ENCODE data around the gene RGL1. TPM values are rescaled to one million over a fixed set of nuclear protein-coding genes. Genes with fewer than 3 reads are reported as not detected.
A peak's percentile ranks its signal among the peaks of the same experiment; 100 is the strongest.
"Not testable (repeated sequence)": the region's sequence is repeated elsewhere in the genome, so short reads cannot be mapped to it uniquely, and the experiment has no call there.

The RGL1 gene
- polyA plus RNA-seq = under 1 TPM in 2 of 3 donors, not detected in 1; 0.09 to 0.20 TPM

DNA sequence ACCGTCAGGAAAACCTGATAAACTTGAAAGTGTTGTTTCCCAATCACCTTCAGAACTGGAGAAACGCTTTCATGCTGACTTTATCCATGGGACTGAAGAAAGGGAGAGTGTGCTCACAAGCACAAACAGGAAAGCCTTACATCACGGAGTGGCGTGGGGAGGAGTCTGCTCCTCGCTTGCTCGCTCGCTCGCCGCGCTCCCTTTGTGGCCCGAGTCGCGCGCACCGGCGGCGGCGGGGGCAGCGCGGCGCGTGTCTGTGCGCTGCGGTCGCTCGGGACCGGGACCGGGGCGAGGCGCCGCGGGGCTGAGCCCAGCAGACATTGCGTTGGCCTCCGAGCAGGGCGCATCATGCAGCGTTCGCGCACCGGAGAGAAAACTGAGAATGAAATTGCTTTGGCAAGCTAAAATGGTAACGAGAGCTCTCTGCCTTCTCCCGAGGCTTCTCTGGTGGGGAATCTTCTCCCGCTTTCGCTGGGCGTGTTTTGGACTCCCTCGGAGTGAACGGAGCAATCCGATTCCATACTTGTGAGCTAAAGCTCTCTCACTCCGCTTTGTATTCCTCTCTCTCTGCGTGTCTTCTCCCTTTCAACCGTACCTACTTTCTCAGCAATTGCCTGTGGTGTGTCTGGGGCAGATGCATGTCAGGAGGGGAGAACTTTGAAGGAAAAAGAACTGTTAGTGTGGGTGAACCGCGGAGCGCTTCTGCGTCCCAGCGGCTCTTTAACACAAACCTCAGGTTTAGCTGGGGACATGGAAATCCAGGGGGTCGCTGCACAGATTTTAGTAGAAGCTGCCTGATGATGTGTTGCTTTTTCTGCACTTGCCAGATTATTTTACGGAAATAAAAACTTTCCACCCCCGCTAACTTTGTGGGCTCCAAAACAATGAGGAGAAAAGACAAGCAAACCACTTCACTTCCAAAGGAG lies at the start of gene RGL1:
Gene RGL1, plus strand, starts transcription at position 205 of the 926 bp plus-strand sequence. Its CDS starts 178 bp downstream, at position 383.
- Mint-ChIP-seq H3K4me1 (peaks cover 7 to 18% of the 10 kb centered on the region in 2 donors), H3K36me3 (peaks cover 4 to 12% (median 9%) of the 10 kb centered on the region in 3 donors), H3K4me3 (peak within 1 kb of the TSS; percentile 68 to 93 (median 81)), H3K9me3 (peaks cover 6 to 30% (median 12%) of the 10 kb centered on the region in 6 donors), H3K27me3 (ENCODE audit: low read depth in 3 of 3) (peaks cover 7 to 25% (median 9%) of the 10 kb centered on the region in 3 donors), H3K27ac (peak within 1 kb of the TSS in 1 of 6 donors; percentile 28)
- peak; percentile 1 to 6 (median 4) for DNase-seq

DNA sequence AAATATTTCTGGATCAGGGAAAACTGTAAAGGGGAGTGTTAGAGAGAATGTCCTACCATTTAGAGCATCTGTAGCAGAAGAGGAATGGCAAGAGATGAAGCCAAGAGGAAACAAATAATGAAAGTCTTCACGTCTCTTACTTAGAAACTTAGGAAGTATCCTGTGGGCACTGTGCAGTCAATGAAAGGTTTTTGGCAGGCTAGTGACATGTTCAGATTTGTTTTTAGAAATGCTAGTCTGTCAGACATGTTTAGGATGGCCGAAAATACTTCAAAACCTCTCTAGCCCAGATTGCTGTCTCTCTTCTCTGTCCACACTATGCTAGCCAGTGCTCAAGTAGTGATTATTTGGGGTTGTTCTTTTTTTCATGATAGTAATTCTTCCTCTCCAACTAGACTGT lies 48.6 kb upstream of the RGL1 start:
- no peaks in the 10 kb centered on the region for H3K4me1 Mint-ChIP-seq
- DNase-seq = no peak
- H3K27me3 Mint-ChIP-seq (ENCODE audit: low read depth in 3 of 3) = peaks cover 2 to 5% (median 5%) of the 10 kb centered on the region in 3 donors
- H3K4me3 Mint-ChIP-seq = no peak overlapping the region
- no peaks in the 10 kb centered on the region for H3K36me3 Mint-ChIP-seq
- H3K9me3 Mint-ChIP-seq = peaks cover 0 to 9% (median 3%) of the 10 kb centered on the region in 6 donors
- H3K27ac Mint-ChIP-seq = no peak overlapping the region

DNA sequence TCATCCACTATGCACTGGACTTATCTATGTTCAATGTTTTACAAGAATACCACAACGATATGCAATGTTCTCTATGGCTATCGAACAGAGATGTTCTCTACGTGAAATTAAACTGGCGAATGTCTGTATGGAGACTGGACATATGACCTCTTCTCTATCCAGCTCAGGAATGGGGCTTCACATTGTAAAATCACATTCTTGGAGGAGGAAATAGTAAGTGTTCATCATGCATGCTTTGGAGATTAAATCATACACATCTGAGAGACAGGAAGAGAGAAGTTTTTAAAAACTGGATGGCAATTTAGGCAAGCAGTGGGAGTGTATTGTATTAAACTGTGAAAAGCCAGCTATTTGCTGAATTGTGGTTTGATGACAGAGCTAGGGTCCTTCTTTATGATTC lies 47.9 kb upstream of the RGL1 start:
- no peaks in the 10 kb centered on the region for H3K4me1 Mint-ChIP-seq
- H3K4me3 Mint-ChIP-seq = no peak overlapping the region
- peaks cover 0 to 9% (median 3%) of the 10 kb centered on the region in 6 donors for H3K9me3 Mint-ChIP-seq
- H3K36me3 Mint-ChIP-seq = no peaks in the 10 kb centered on the region
- no peak overlapping the region for H3K27ac Mint-ChIP-seq
- H3K27me3 Mint-ChIP-seq (ENCODE audit: low read depth in 3 of 3) = peaks cover 2 to 5% (median 5%) of the 10 kb centered on the region in 3 donors
- DNase-seq = no peak

DNA sequence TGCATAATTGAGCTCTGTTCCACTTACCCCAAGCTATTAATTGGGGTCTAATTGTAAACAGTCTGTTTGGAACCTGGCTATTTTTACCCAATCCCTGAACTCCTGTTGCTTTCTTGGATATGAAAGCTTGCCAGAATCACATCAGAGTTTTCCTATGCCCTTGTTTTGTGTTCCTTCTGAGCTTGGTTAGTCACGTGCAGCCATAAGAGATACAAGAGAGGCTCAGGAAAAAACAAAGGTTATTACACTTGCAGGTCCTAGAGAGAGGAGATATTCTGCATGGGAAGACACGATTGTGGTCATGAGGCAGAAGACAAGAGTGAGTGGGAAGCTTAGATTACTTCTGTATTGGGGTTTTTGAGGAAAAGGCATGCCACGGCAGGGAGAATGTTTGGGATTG lies 46.0 kb upstream of the RGL1 start:
- Mint-ChIP-seq H3K4me3 (no peak overlapping the region), H3K36me3 (peaks cover 1 to 4% (median 2%) of the 10 kb centered on the region in 3 donors), H3K27me3 (ENCODE audit: low read depth in 3 of 3) (peaks cover 0 to 6% (median 3%) of the 10 kb centered on the region in 3 donors), H3K27ac (no peak overlapping the region), H3K9me3 (peaks cover 2 to 13% (median 5%) of the 10 kb centered on the region in 6 donors), H3K4me1 (no peaks in the 10 kb centered on the region)
- no peak for DNase-seq

DNA sequence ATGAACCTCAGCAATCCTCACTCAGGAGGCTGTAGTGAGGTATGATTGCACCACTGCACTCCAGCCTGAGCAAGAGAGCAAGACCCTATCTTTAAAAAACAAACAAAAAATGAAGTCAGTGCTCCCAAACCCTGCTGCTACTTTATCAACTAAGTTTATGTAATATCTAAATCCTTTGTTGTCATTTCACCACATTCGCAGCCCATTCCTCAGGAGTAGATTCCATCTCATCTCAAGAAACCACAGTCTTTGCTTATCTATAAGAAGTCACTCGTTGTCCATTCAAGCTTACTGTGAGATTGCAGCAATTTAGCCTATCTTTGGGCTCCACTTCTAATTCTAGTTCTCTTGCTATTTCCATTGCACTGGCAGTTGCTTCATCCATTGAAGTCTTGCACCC lies 44.3 kb upstream of the RGL1 start:
- H3K27me3 Mint-ChIP-seq (ENCODE audit: low read depth in 3 of 3) = peaks cover 0 to 8% (median 3%) of the 10 kb centered on the region in 3 donors
- no peak overlapping the region for H3K4me3 Mint-ChIP-seq
- peaks cover 6 to 24% (median 21%) of the 10 kb centered on the region in 6 donors for H3K9me3 Mint-ChIP-seq
- H3K27ac Mint-ChIP-seq = no peak overlapping the region
- peaks cover 9 to 13% (median 9%) of the 10 kb centered on the region in 3 donors for H3K36me3 Mint-ChIP-seq
- no peak for DNase-seq
- no peaks in the 10 kb centered on the region for H3K4me1 Mint-ChIP-seq

DNA sequence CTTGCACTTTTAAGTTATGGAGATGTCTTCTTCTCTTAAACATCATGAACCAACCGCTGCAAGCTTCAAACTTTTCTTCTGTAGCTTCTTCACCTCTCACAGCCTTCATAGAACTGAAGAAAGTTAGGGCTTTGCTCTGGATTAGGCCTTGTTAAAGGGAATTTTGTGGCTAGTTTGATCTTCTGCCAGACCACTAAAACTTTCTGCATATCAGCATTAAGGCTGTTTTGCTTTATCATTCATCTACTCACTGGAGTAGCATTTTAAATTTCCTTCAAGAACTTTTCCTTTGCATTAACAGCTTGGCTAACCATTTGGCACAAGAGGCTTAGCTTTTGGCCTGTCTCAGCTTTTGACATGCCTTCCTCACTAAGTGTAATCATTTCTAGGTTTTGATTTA lies 43.0 kb upstream of the RGL1 start:
- H3K4me3 Mint-ChIP-seq = no peak overlapping the region
- peaks cover 9 to 13% (median 13%) of the 10 kb centered on the region in 3 donors for H3K36me3 Mint-ChIP-seq
- no peak overlapping the region for H3K27ac Mint-ChIP-seq
- no peak for DNase-seq
- no peaks in the 10 kb centered on the region for H3K4me1 Mint-ChIP-seq
- H3K9me3 Mint-ChIP-seq = peaks cover 6 to 24% (median 22%) of the 10 kb centered on the region in 6 donors
- peaks cover 0 to 6% (median 3%) of the 10 kb centered on the region in 3 donors for H3K27me3 Mint-ChIP-seq (ENCODE audit: low read depth in 3 of 3)

DNA sequence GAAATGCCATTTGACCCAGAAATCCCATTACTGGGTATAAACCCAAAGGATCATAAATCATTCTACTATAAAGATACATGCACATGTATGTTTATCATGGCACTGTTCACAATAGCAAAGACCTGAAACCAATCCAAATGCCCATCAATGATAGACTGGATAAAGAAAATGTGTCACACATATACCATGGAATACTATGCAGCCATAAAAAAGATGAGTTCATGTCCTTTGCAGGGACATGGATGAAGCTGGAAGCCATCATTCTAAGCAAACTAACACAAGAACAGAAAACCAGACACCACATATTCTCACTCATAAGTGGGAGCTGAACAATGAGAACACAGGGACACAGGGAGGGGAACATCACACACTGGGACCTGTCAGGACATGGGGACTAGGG lies 42.1 kb upstream of the RGL1 start:
- H3K27me3 Mint-ChIP-seq (ENCODE audit: low read depth in 3 of 3); H3K4me3 Mint-ChIP-seq; H3K4me1 Mint-ChIP-seq; DNase-seq; H3K27ac Mint-ChIP-seq: not testable (repeated sequence)
- H3K36me3 Mint-ChIP-seq = peaks cover 9 to 13% (median 13%) of the 10 kb centered on the region in 3 donors
- H3K9me3 Mint-ChIP-seq = peaks cover 6 to 24% (median 22%) of the 10 kb centered on the region in 6 donors

DNA sequence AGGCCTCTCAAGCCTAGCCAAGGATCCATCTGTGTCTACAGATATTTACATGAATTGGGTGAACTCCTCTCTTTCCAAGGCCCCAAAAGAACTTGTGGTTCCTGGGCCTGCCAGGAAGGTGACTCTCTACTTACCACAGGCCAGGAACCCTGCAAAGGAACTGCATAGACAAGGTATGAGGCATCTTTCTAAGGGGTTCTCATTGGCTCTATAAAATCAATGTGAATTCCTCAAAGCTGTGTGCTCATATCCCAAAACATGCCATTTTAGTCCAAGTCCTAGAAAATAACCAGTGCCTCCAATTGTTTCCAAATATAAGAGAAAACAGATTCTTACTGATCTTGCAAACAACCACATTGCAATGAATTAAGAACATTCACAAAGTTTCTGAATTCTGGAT lies 39.9 kb upstream of the RGL1 start:
- no peak for DNase-seq
- H3K36me3 Mint-ChIP-seq = peaks cover 9 to 13% (median 13%) of the 10 kb centered on the region in 3 donors
- H3K4me1 Mint-ChIP-seq = no peaks in the 10 kb centered on the region
- H3K27me3 Mint-ChIP-seq (ENCODE audit: low read depth in 3 of 3) = peaks cover 0 to 4% (median 0%) of the 10 kb centered on the region in 3 donors
- no peak overlapping the region for H3K27ac Mint-ChIP-seq
- peaks cover 6 to 24% (median 22%) of the 10 kb centered on the region in 6 donors for H3K9me3 Mint-ChIP-seq
- no peak overlapping the region for H3K4me3 Mint-ChIP-seq

DNA sequence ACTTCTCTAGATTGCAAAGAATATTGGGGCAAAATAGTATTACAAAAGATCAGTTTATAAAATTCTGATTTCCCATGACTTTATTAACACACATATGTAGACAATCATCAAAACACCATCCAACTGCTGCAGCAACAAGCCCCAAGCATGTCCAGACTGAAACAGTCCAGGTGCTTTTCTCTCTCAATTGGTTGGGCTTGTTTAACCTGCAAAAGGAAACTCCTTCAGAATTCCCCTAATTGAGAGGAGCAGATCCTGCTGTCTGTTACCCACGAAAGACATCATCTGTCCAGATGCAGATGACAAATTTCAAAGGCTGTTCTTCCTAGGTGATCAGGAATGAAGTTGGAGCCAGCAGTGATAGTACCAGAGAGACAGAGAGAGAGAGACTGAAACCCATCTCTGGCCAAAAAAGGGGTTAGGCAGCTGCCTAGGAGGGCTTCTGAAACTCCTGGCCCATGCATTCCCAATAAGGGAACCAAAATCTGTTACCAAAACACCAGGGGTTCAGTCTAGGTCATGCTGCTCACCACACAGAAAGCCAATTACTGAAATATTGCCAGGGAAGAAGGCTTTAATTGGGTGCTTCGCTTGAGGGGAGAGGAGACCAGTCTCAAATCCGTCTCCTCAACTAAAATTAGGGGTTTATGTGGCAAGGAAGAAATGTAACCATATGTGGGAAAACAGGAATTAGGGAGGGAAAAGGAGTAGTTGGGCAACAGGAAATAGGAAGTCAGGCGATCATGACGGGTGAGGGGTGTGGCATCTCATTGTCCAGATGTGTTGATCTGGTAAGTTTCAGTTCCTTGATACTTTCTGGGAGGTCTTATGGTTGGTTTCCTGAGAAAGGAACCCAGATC lies 34.7 kb upstream of the RGL1 start:
- H3K4me1 Mint-ChIP-seq = no peaks in the 10 kb centered on the region
- H3K9me3 Mint-ChIP-seq = peaks cover 5 to 17% (median 11%) of the 10 kb centered on the region in 6 donors
- H3K27me3 Mint-ChIP-seq (ENCODE audit: low read depth in 3 of 3) = peaks cover 2 to 4% (median 4%) of the 10 kb centered on the region in 3 donors
- no peak for DNase-seq
- H3K4me3 Mint-ChIP-seq = no peak overlapping the region
- H3K36me3 Mint-ChIP-seq = peaks cover 0 to 7% (median 4%) of the 10 kb centered on the region in 3 donors
- no peak overlapping the region for H3K27ac Mint-ChIP-seq

DNA sequence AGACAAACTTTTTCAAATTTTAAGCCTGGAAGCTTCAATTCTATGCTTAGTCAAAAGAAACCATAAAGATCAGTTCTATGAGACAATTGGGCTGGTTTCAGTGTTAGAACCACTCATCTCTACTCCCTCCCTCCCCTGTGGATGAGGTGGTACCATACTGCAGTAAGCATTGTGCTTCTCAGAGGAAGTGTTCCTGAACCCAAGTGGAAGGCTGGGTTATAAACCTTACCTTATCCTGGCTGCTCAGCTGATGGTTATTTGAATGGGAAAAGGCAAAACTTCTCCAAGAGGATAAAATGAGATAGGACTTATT lies 34.1 kb upstream of the RGL1 start:
- Mint-ChIP-seq H3K4me1 (no peaks in the 10 kb centered on the region), H3K36me3 (peaks cover 0 to 7% (median 4%) of the 10 kb centered on the region in 3 donors), H3K4me3 (no peak overlapping the region), H3K27me3 (ENCODE audit: low read depth in 3 of 3) (peaks cover 0 to 4% (median 4%) of the 10 kb centered on the region in 3 donors), H3K9me3 (peaks cover 0 to 14% (median 10%) of the 10 kb centered on the region in 6 donors), H3K27ac (no peak overlapping the region)
- no peak for DNase-seq

DNA sequence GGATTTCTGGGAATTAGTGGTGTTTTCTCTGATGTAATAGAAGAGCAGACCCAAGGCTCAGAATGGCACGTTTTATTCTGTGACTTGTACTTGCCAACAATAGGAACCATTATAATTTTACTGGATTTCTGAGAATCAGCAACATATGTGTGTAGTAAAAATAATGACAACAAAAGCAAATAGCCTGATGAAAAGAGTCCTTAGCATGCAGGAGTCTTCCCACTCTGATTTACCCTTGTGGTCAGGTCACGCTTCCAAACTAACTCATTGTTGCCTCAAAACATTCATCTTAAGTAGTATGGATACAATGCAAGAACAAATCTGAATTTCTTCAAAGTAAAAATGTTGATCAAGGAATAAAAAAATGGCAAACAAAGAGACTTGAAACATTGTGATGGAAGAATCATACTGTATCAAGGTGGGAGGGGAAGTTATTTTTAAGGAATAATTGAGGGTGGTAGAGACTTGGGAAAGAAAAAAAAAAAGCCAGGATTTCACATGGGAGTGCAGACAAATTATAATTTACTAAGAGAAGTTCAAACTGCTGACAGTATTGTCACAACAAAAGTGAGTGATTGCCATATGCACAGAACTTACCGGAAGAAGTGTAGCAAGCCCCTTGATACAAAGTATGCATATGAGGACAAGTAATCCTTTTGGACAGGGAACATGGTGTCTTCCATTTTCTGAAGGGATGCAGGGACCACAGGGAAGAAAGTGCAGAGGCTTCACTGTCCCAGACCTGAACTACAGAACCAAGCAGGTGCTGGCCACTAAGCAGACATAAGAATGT lies 31.2 kb upstream of the RGL1 start:
- Mint-ChIP-seq H3K9me3 (peaks cover 0 to 14% (median 10%) of the 10 kb centered on the region in 6 donors), H3K4me3 (no peak overlapping the region), H3K27ac (peak overlapping the region in 1 of 6 donors; percentile 56), H3K4me1 (no peaks in the 10 kb centered on the region), H3K36me3 (peaks cover 0 to 7% (median 0%) of the 10 kb centered on the region in 3 donors), H3K27me3 (ENCODE audit: low read depth in 3 of 3) (peaks cover 0 to 4% (median 4%) of the 10 kb centered on the region in 3 donors)
- DNase-seq = no peak

DNA sequence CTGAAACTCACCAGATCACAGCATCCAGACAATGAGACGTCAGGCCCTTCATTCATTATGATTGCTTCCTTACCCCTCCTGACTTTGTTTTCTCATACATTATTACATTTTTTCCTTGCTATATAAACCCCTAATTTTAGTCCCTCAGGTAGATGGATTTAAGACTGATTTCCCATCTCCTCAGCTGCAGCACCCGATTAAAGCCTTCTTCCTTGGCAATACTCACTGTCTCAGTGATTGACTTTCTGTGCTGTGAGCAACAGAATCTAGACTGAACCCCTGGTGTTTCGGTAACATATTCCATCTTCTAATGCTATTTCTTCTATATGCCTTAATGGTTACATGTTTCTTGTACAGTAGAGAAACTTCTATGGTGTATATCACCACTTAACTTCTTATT lies 30.0 kb upstream of the RGL1 start:
- peaks cover 0 to 13% (median 9%) of the 10 kb centered on the region in 6 donors for H3K9me3 Mint-ChIP-seq
- no peaks in the 10 kb centered on the region for H3K4me1 Mint-ChIP-seq
- H3K4me3 Mint-ChIP-seq = no peak overlapping the region
- no peak for DNase-seq
- H3K27me3 Mint-ChIP-seq (ENCODE audit: low read depth in 3 of 3) = peaks cover 2 to 7% (median 4%) of the 10 kb centered on the region in 3 donors
- peaks cover 0 to 7% (median 0%) of the 10 kb centered on the region in 3 donors for H3K36me3 Mint-ChIP-seq
- no peak overlapping the region for H3K27ac Mint-ChIP-seq

DNA sequence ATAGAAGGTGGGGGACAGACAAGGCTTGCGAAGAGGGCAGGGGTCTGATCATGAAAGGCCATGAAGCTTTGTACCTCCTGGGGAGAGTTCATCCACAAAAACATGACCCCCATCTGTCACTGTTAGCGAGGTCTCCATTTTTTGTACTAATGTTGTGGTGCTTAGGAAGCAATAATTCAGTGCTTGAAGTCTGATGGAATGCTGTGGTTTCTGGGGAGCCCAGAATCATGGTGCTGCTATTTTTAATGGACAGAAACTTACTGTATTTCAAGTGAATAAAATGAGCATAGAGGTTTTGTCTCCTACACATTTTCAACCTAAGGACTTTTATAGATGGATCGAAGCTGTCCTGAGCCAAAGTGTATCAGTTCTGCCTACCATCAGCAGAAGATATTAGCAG lies 28.2 kb upstream of the RGL1 start:
- DNase-seq = no peak

More for the DNA sequence above, 28.2 kb upstream of the RGL1 start:
- Mint-ChIP-seq H3K4me1 (no peaks in the 10 kb centered on the region), H3K36me3 (no peaks in the 10 kb centered on the region), H3K4me3 (no peak overlapping the region), H3K27ac (no peak overlapping the region), H3K9me3 (peaks cover 0 to 6% (median 2%) of the 10 kb centered on the region in 6 donors), H3K27me3 (ENCODE audit: low read depth in 3 of 3) (peaks cover 0 to 5% (median 2%) of the 10 kb centered on the region in 3 donors)

Data from immature natural killer cell (primary cell).